ENCODE measurements around the gene TRMT1L.
"Not testable (repeated sequence)": the region's sequence is repeated elsewhere in the genome, so short reads cannot be mapped to it uniquely, and the experiment has no call there.

Gene TRMT1L, protein sequence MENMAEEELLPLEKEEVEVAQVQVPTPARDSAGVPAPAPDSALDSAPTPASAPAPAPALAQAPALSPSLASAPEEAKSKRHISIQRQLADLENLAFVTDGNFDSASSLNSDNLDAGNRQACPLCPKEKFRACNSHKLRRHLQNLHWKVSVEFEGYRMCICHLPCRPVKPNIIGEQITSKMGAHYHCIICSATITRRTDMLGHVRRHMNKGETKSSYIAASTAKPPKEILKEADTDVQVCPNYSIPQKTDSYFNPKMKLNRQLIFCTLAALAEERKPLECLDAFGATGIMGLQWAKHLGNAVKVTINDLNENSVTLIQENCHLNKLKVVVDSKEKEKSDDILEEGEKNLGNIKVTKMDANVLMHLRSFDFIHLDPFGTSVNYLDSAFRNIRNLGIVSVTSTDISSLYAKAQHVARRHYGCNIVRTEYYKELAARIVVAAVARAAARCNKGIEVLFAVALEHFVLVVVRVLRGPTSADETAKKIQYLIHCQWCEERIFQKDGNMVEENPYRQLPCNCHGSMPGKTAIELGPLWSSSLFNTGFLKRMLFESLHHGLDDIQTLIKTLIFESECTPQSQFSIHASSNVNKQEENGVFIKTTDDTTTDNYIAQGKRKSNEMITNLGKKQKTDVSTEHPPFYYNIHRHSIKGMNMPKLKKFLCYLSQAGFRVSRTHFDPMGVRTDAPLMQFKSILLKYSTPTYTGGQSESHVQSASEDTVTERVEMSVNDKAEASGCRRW

GRCh38 chr1:185156854-185157598, at the start of gene TRMT1L, which contains the start of gene SWT1:
TSS of gene TRMT1L (minus strand) at chr1:185156953. CDS start at chr1:185156712, 241 bp downstream.
TSS of gene SWT1 (plus strand) at chr1:185157167. CDS start at chr1:185160842, 3,675 bp downstream.
- peak; percentile 100 for DNase-seq (ENCODE audit: low spot score)

- no peak for DNase-seq (ENCODE audit: low spot score)
Measured at GRCh38 chr1:185200889-185201288, 44.1 kb upstream of the TRMT1L start.

GRCh38 chr1:185198712-185199111, 42.0 kb upstream of the TRMT1L start:
- DNase-seq (ENCODE audit: low spot score), result not testable (repeated sequence)

- DNase-seq (ENCODE audit: low spot score), result no peak
Measured at GRCh38 chr1:185193756-185194155, 37.0 kb upstream of the TRMT1L start.

- peak; percentile 62 for DNase-seq (ENCODE audit: low spot score)
Measured at GRCh38 chr1:185170291-185170848, 13.6 kb upstream of the TRMT1L start.

- DNase-seq (ENCODE audit: low spot score), result no peak
Measured at GRCh38 chr1:185166106-185166505, 9.4 kb upstream of the TRMT1L start.

GRCh38 chr1:185162491-185162890, 5.7 kb upstream of the TRMT1L start:
- no peak for DNase-seq (ENCODE audit: low spot score)

GRCh38 chr1:185159966-185160365, 3.2 kb upstream of the TRMT1L start:
- no peak for DNase-seq (ENCODE audit: low spot score)

DNA sequence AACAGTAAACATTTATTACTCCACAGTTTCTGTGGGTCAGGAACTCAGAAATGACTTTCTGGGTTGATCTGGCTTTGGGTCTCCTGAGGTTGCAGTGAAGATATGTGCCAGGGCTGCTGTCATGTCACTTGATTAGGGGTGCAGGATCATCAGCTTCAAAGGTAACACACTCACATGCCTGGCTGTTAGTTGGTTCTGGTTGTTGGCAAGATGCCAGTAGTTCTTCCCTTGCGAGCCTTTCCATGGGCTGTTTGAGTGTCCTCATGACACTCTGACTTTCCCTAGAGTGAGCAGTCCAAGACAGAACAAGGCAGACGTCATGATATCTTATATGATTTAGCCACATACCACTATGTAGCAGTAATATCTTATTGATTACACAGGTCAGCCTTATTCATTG, 2.0 kb upstream of the TRMT1L start:
- DNase-seq (ENCODE audit: low spot score), result no peak

DNA sequence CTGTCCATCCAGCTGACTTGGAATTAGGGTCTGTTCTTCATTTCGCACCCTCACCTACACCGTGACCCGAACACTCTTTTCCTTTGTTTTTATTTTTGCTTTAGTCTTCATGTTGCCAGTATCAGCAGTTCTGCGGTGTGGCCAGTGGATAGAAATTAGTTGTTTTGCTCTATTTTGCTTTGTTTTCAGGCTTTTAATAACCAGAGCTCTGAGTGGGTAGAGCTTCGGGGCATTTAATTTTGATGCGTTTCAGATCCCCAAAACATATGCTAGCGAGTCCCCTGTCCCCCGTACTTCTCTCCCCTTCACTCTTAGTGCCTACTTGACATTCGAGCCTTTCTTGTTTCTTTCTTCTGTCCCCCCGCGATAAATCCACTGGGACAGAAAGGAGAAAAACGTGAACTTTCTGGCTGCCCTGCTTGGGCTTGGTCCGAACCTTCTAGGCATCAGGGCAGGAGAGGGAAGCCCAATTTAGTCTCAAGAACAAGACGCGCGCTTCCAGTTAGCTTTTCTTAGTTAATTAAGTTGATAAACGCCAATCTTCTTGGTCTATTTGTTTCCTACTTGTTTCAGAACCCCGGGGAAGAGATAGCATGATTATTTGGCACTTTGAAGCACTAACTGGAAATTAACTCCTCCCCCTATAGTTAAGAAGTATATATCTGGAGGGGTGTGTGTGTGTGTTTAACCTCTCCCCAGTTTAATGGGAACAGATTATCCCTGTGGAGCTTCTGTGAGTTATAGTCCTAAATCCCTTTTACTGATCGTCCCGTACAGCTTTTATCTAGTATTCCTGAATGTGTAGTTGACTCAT, 1.1 kb upstream of the TRMT1L start:
- peak; percentile 27 for DNase-seq (ENCODE audit: low spot score)

DNA sequence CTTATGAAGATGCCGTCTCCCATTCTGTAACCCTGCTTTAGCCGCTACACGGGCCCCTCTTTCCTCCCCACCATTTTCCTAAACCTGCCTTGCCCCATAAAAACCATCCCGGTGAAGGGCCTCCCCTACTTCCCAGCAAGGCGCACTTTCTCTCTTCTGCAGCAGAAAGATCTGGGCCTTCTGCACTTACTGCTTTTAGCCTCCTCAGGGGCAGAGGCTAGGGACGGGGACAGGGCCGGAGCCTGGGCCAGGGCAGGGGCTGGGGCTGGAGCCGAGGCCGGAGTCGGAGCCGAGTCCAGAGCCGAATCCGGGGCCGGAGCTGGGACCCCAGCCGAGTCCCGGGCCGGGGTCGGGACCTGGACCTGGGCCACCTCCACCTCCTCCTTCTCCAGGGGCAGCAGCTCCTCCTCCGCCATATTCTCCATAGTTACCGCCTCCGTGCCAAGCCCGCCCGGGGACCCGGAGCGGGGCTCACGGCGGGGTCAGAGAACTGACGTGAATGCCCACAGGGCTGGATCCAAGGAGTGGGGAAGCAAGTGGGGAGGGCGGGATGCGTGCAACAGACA, 382 bp downstream of the TRMT1L start:
- DNase-seq (ENCODE audit: low spot score), result peak; percentile 41

DNA sequence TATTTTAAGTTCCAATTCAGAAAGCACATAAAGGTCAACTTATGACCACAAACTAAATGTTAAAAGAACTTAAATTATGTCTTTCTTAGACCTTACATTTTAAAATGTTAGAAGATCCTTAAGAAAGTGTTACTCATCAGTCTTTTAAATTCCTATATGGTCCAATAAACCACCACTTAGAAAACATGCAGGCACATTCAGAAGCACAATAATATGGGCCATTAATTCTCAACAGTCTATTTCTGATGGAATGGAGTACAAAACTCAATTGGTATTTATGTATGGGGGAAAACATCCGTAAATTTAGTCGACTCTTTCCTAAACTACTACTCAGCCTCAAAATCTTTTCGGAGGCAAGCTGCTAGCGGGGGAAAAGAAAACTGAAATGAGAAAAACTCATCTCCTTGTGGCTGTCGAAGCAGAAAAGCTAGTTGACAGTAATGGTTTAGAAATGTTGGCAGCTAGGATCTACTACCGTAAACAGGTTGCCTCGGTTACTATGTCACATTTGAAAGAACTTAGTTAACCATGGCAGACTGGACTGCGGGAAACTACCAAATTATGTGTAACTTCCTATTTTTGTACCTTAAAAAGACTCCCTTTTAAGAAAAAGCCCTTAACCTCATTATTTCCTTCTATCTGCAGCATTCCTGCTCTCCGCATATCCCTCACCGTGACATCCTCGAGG, 1.0 kb downstream of the TRMT1L start:
- DNase-seq (ENCODE audit: low spot score), result peak; percentile 44

GRCh38 chr1:185154912-185155513, 1.7 kb downstream of the TRMT1L start:
- DNase-seq (ENCODE audit: low spot score), result no peak

DNA sequence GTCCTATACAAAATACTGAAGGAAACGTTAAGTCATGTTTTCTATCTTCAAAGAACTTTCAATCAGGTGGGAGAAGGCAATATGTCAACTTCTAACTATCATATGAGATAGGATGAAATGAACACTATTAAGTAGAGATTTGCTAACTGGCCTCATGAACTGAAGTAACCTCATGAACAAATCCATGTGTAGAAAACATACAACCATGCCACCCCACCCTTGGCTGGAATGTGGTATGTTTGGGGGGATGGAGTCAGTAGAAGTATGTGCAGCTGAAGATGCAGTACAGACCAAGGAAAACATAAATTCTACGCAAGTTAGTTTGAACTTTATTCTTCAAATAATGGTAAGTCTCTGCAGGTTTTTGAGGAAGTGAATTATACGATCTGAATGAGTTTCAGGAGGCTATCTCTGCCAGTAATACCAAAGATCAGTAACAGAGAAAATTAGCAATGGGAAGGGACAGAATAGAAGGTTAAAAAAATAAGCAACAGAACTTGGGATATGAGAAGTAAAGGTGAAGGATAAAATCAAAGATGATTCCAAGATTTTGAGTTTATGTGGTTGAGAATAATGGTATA, 4.5 kb downstream of the TRMT1L start:
- DNase-seq (ENCODE audit: low spot score), result no peak

DNA sequence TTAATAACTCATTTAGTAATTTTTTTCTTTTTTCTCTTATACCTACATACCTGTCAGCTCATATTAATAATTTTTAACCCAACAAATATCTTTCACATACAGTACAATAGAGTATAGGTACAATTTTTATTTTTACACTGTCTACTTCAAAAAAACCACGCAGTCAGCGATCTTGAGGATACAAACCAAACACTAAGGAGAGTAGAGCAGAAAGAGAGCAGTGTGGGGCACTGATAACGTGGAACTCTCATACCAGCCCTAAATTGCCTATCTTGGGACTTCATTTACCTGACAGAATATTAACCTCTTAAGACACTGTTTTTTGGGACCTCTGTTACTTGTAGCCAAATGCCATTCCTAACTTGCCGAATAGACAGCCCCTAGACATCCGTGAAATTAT, 5.5 kb downstream of the TRMT1L start:
- DNase-seq (ENCODE audit: low spot score), result no peak

GRCh38 chr1:185144233-185144632, 12.5 kb downstream of the TRMT1L start:
- DNase-seq (ENCODE audit: low spot score), result no peak

DNA sequence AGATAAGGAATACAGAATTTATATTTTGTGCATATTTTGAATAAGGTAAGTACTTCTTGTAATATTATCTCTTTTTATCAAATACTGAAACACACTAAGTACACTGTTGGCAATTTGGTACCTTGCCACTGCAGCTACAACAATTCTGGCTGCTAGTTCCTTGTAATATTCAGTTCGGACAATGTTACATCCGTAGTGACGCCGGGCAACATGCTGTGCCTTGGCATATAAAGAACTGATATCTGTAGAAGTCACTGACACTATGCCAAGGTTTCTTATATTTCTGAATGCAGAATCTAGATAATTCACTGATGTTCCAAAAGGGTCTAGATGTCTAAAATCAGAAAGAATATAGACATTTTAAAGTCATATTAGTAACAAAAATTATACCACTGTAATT, 17.5 kb downstream of the TRMT1L start:
- peak; percentile 42 for DNase-seq (ENCODE audit: low spot score)

DNA sequence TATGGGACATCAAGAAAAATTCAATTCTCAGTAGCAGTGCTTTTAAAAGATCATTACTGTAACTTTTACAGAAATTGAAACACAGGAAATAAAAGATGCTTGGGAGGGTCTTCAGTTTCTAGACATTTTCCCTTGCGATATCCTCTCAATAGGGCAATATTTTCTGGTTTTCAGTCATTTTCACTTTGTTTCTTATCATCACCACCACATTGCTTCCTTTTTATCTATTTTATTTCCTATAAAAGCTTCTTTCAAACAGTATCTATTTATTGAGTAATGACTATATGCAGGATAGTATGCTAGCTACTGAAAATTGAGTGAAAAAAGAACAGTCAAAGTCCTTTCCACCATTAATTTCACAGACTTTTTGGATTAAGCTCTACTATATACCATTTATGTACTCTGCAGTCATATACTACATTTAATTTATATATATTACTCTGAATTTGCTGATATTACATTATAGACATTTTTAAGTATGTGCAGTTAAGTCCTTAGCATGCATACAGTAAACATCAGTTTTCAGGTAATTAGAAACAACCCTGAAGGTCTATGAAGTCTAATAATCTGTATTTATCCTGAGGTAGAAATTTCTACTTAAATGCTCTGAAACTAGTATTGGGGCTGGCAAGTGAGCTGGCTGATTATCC, 18.7 kb downstream of the TRMT1L start:
- no peak for DNase-seq (ENCODE audit: low spot score)

GRCh38 chr1:185132534-185132933, 24.2 kb downstream of the TRMT1L start:
- no peak for DNase-seq (ENCODE audit: low spot score)
